GM12865 (cell line): ENCODE data around the gene NR2C1.

Source experiments
- DNase-seq: peaks from one replicate; pipeline ENCODE4 v3.0.0; 2010; ENCODE audit warnings: low read depth
- H3K4me3 ChIP-seq: 2 replicates; pipeline ENCODE4 v1.5.1; 2011; ENCODE audit warnings: mild to moderate bottlenecking, low read depth, low read length, control low read depth
- CTCF ChIP-seq: IDR thresholded peaks from 2 replicates; pipeline ENCODE4 v1.5.1; 2011; ENCODE audit warnings: low read length, control low read depth, low read depth, inconsistent platforms; ENCODE audit not compliant: insufficient read depth; ENCODE audit errors: missing control alignments

Gene NR2C1

GRCh38 chr12:95085612-95086011, 12.2 kb upstream of the NR2C1 start:
- no peak for TF ChIP-seq CTCF
- H3K4me3 ChIP-seq: no peak overlapping the region
- DNase-seq: no peak

DNA sequence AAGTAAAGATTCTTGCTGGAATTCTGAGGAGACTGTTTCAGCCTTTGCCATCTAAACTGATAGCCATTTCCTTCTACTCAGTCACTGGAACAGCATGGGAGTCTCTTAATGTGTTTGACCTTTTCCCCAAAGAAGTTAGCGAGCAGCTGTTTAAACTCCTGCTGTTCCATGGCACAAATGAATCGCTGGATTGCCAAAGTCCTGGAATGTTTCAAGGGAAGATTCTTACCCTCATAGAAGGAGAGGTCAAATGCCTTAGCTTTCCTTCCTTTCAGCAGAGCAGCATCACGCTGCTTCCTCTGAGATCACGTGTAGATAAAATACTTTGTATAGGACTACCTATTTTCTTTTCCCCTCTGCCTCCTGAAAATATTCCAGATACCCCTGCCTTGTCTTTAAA, 10.5 kb upstream of the NR2C1 start:
- H3K4me3 ChIP-seq: no peak overlapping the region
- no peak for DNase-seq
- TF ChIP-seq CTCF: no peak

DNA sequence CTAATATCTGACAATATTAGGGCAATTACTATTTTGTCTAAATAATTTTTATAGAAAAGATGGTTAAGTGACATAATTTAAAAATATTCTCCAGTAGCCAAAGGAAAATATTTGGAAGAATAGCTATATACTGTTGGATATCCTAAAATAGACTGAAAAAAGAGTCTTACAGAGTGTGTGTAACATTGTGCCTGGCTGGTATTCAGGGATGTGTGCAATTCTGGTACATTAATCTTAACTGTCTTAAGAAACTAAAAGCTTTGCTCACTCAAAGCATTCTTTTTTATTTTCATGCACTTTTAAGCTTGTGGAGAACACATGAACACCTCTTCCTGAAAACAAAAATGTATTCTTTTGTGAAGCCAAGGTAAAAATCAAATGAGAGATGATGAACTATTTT, 10.1 kb upstream of the NR2C1 start:
- no peak for DNase-seq
- no peak overlapping the region for H3K4me3 ChIP-seq
- no peak for TF ChIP-seq CTCF

GRCh38 chr12:95077341-95077740, 3.9 kb upstream of the NR2C1 start:
- DNase-seq: no peak
- TF ChIP-seq CTCF: no peak
- H3K4me3 ChIP-seq: no peak overlapping the region

DNA sequence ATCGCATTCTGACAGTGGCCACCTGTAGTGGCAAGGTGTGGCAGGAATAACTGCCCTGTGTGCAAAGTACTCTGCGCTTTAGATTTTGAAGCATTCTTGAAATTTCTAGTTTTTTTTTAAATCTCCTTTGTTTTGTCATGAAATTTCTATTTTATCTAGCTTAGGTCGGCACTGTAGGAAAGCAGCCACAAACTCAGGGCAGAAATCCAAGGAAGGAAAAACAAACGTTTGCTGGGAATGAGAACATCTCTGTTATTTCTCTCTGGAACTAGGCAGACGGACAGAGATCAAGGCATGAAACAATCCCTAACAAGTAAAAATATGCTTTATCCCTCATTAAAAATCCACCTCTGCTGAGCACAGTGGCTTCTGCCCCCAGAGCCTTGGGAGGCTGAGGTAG, 1.3 kb upstream of the NR2C1 start:
- TF ChIP-seq CTCF: no peak
- no peak overlapping the region for H3K4me3 ChIP-seq
- no peak for DNase-seq

GRCh38 chr12:95073698-95074520, 491 bp upstream of the NR2C1 start:
- no peak for DNase-seq
- peak overlapping the region; percentile 86; the same call in 1 of the 2 replicates for H3K4me3 ChIP-seq
- TF ChIP-seq CTCF: peak; percentile 94

GRCh38 chr12:95070378-95070777, 3.0 kb downstream of the NR2C1 start:
- DNase-seq: no peak

More at GRCh38 chr12:95070378-95070777, 3.0 kb downstream of the NR2C1 start:
- TF ChIP-seq CTCF: no peak
- no peak overlapping the region for H3K4me3 ChIP-seq
